ENCODE measurements around the gene AGPAT2. TPM values are rescaled to one million over a fixed set of nuclear protein-coding genes. Genes with fewer than 3 reads are reported as not detected.

Gene AGPAT2
- total RNA-seq, 1 experiment from 2014 or later, result 40.4 TPM

GRCh38 chr9:136700304-136700703 lies 13.0 kb upstream of the AGPAT2 start:
- CTCF ChIA-PET, result interaction anchor here (0.7 to 0.9 kb wide), 3 partner anchors 27 to 431 kb away, joined by 3 to 6 read pairs (median 5); no protein-coding TSS in a partner anchor
- Mint-ChIP-seq H3K4me3 (ENCODE audit: low read depth, unreplicated experiment) (no peak overlapping the region), H3K27ac (ENCODE audit: unreplicated experiment) (no peak overlapping the region), H3K36me3 (ENCODE audit: insufficient read depth, unreplicated experiment) (peaks cover 11% of the 10 kb centered on the region), H3K4me1 (ENCODE audit: low read depth, unreplicated experiment) (peaks cover 12% of the 10 kb centered on the region), H3K27me3 (ENCODE audit: unreplicated experiment) (peaks cover 1% of the 10 kb centered on the region), H3K9me3 (ENCODE audit: low read depth, unreplicated experiment) (no peaks in the 10 kb centered on the region)
- BruUV-seq (replicated peaks), result no TSS peak
- intact Hi-C loops (cut with micrococcal nuclease; ENCODE audit: unreplicated experiment), result no loop called here
- no peak for DNase-seq
- no peak for TF ChIP-seq CTCF (IDR thresholded peaks at IDR 0.05; ENCODE audit: unreplicated experiment)

- BruUV-seq (replicated peaks), result no TSS peak
- TF ChIP-seq CTCF (IDR thresholded peaks at IDR 0.05; ENCODE audit: unreplicated experiment), result no peak
- Mint-ChIP-seq H3K4me1 (ENCODE audit: low read depth, unreplicated experiment) (peaks cover 18% of the 10 kb centered on the region), H3K9me3 (ENCODE audit: low read depth, unreplicated experiment) (no peaks in the 10 kb centered on the region), H3K27me3 (ENCODE audit: unreplicated experiment) (no peaks in the 10 kb centered on the region), H3K36me3 (ENCODE audit: insufficient read depth, unreplicated experiment) (peaks cover 14% of the 10 kb centered on the region), H3K4me3 (ENCODE audit: low read depth, unreplicated experiment) (no peak overlapping the region), H3K27ac (ENCODE audit: unreplicated experiment) (no peak overlapping the region)
- no peak for DNase-seq
- intact Hi-C loops (cut with micrococcal nuclease; ENCODE audit: unreplicated experiment), result no loop called here
- CTCF ChIA-PET, result no interaction called here
These were observed 11.5 kb upstream of the AGPAT2 start for GRCh38 chr9:136698635-136699246.

- intact Hi-C loops (cut with micrococcal nuclease; ENCODE audit: unreplicated experiment), result no loop called here
- Mint-ChIP-seq H3K4me1 (ENCODE audit: low read depth, unreplicated experiment) (peaks cover 26% of the 10 kb centered on the region), H3K9me3 (ENCODE audit: low read depth, unreplicated experiment) (no peaks in the 10 kb centered on the region), H3K27ac (ENCODE audit: unreplicated experiment) (peak overlapping the region; percentile 47), H3K4me3 (ENCODE audit: low read depth, unreplicated experiment) (peak overlapping the region; percentile 50), H3K36me3 (ENCODE audit: insufficient read depth, unreplicated experiment) (peaks cover 18% of the 10 kb centered on the region), H3K27me3 (ENCODE audit: unreplicated experiment) (no peaks in the 10 kb centered on the region)
- BruUV-seq (replicated peaks), result no TSS peak
- TF ChIP-seq CTCF (IDR thresholded peaks at IDR 0.05; ENCODE audit: unreplicated experiment), result no peak
- CTCF ChIA-PET, result no interaction called here
- no peak for DNase-seq
These were observed 10.7 kb upstream of the AGPAT2 start for GRCh38 chr9:136697821-136698526.

- peak overlapping the region; percentile 50 for H3K4me3 Mint-ChIP-seq (ENCODE audit: low read depth, unreplicated experiment)
- DNase-seq, result no peak
- TF ChIP-seq CTCF (IDR thresholded peaks at IDR 0.05; ENCODE audit: unreplicated experiment), result no peak
- H3K4me1 Mint-ChIP-seq (ENCODE audit: low read depth, unreplicated experiment), result peaks cover 29% of the 10 kb centered on the region
- no TSS peak for BruUV-seq (replicated peaks)
- intact Hi-C loops (cut with micrococcal nuclease; ENCODE audit: unreplicated experiment), result no loop called here
- peaks cover 13% of the 10 kb centered on the region for H3K36me3 Mint-ChIP-seq (ENCODE audit: insufficient read depth, unreplicated experiment)
- CTCF ChIA-PET, result no interaction called here
- H3K27me3 Mint-ChIP-seq (ENCODE audit: unreplicated experiment), result no peaks in the 10 kb centered on the region
- peak overlapping the region; percentile 47 for H3K27ac Mint-ChIP-seq (ENCODE audit: unreplicated experiment)
- no peaks in the 10 kb centered on the region for H3K9me3 Mint-ChIP-seq (ENCODE audit: low read depth, unreplicated experiment)
These were observed 10.0 kb upstream of the AGPAT2 start for GRCh38 chr9:136697146-136697820.

Measured in Calu3 (cell line).